GM18499 (cell line): ENCODE results near the gene A2M.

Source experiments
- ATAC-seq: cut with Tn5 transposase; IDR thresholded peaks from one replicate; pipeline ENCODE4 v1.9.1; 2021; ENCODE audit warnings: moderate number of reproducible peaks; ENCODE audit not compliant: insufficient read depth, unreplicated experiment

The A2M gene

GRCh38 chr12:9047105-9047504 is 68.6 kb downstream of the A2M start:
- ATAC-seq = no peak

GRCh38 chr12:9043766-9044165 is 72.0 kb downstream of the A2M start:
- ATAC-seq = no peak

DNA sequence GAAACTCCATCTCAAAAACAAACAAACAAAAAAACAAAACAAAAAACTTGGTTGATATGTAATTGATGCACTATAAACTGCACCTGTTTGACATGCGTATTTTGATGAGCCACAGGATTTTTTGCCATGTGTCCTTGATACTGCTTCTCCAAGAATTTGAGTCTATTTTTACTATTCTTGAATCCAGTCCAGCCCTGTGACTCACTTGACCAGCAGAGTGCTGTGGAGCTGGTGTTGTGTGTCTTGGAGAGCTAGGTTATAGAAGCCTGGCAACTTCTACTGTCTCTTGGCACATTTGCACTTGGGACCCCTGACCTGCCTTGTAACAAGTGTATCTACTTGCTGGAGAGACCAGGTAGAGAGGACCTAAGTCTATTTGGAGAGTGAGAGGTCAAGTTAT is 74.4 kb downstream of the A2M start:
- ATAC-seq = no peak

GRCh38 chr12:9040484-9041186 is 75.1 kb downstream of the A2M start:
- no peak for ATAC-seq

DNA sequence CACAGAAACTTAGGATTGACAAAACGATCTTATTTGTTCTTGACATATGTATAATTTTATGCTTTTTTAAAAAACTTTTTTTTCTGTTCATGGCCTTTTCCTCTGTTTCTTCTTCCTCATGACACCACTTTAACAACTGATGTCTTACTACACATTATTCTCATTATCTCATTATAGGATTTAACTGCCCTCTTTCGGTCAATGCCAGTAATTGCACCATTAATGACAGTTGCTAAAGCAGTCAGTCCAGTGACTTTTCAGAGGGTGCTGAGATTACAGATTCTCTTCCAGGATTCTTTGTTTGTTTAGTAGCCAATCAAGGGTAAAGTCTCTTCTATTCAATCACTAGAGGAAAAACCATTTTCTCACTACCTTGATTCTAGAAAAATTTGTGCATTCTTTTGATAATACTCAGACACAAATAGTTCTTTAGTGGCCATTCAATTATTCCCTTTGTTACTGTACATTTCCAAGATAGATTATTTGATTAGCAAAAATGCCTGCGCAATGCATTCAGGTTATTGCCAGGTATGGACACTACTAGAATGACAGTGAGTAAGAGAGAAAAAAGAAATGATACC is 76.2 kb downstream of the A2M start:
- ATAC-seq = no peak

- no peak for ATAC-seq
Observed at GRCh38 chr12:9037431-9037830, 78.3 kb downstream of the A2M start.

DNA sequence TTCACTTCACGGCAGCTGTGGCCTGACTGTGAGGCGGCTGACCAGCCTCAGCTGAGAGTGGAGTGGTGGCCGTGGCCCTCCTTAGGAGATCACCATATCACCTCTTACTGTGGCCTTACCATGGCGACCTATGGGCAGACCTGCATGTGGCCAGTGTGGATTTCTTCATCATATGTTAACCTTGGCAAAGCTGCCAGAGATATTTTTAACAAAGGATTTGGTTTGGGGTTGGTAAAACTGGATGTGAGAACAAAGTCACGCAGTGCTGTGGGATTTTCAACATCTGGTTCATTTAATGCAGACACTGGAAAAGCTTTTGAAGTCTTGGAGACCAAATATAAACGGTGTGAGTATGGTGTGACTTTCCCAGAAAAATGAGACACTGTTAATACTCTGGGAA is 79.5 kb downstream of the A2M start:
- no peak for ATAC-seq

DNA sequence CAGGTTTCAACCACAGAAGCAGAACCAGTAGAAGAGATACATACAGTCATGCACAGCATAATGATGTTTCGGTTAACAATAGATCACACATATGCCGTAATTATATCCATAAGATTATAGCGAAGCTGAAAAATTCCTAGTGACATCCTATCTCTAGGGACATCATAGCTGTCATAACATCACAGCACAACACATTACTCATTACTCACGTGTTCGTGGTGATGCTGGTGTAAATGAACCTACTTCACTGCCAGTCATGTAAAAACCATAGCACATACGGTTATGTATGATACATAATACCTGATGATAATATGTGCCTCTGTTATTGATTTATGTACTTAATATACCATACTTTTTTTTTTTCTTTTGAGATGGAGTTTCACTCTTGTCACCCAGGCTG is 81.6 kb downstream of the A2M start:
- no peak for ATAC-seq

GRCh38 chr12:9033265-9033887 is 82.3 kb downstream of the A2M start:
- no peak for ATAC-seq

DNA sequence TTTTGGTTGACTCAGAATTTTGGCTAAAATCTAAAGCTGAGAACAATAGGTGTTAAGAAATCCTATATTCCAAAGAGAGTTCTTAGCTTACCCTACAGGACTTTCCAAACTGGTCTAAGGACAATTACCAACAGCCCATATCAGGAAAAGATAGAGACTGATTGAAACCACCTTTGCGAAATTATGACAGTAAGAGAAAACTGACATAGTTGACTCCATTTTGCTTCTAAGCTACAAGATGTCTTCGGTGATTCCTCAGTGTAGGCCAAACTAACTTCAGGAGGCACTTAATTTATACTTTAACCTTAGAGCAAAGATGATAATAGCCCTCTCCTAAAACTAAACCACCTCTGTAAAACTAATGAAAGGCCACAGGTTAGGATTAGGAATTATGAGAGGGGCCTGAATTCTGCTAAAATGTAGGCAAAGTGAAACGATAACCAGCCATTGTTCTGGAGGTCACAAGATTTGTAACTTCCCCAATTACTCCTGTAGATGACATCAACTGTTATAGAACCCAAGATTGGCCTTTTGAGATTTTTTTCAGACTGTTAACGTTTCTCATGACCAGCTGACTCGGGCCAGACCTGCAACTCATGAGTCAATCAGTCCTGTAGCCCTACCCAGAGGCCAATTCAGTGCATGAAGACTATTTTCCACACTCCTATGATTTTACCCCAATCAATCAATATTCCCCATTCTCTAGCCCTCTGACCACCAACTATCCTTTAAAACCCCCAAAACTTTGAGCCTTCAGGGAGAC is 83.3 kb downstream of the A2M start:
- ATAC-seq = no peak

DNA sequence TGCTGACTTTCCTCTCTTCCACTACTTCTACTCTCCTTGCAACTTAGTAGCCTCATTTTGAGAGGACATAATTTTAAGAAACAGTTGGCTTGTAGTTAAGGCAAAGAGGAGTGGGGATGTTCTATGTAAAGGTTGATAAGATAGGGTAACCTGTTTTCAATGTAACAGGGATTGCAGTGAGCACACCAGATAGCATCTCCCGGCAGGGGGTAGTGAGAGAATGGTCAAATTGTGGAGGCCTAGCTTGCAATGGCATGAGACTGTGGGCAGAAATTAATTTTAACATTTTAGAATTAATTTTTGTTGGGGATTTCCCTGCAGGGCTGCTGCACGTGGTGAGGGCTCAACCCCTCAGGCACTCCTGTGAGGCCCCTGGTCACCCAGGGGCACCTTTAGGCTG is 84.9 kb downstream of the A2M start:
- no peak for ATAC-seq

GRCh38 chr12:9027161-9028059 is 88.3 kb downstream of the A2M start:
- ATAC-seq = no peak

DNA sequence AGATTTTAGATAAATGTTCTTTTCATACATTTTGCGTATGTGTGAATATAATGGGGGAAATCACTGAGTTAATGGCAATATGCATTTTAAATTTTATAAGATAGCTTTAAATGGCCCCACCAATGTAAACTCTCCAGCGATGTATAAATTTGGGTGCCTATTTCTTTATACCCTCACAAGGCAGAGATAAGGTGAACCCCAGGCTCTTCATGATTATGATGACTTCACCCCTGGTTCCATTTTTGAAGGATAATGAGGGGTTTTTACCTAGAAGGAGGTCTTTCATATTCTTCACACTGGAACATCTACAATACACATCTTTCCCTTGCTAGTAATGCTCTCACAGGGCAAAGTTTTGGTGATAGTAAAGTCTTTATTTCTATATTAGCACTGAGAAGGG is 91.2 kb downstream of the A2M start:
- ATAC-seq = no peak

DNA sequence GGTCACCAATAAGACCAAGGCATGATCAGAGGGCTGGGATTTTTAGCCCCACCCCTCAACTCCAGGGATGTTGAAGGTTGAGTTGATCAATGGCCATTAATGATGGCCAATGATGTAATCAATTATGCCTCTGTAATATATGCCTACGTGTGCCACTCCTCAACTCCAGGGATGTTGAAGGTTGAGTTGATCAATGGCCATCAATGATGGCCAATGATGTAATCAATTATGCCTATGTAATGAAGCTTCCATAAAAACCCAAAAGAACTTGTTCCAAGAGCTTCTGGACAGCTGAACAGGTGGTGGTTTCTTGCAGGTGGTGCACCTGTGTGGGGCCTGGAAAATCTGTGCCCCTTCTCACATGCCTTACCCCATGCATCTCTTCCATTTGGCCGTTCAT is 93.1 kb downstream of the A2M start:
- ATAC-seq = no peak
